Dedifferentiated amniotic fluid mesenchymal stem cell (primary cell): ENCODE results near the gene CFAP45.
A peak's percentile ranks its signal among the peaks of the same experiment; 100 is the strongest.

Experiments used
- DNase-seq: peaks from one replicate; pipeline ENCODE4 v3.0.0-alpha.2; 2016; ENCODE audit errors: extremely low spot score

Gene CFAP45

GRCh38 chr1:159936273-159936904 lies 36.4 kb upstream of the CFAP45 start:
- no peak for DNase-seq

DNA sequence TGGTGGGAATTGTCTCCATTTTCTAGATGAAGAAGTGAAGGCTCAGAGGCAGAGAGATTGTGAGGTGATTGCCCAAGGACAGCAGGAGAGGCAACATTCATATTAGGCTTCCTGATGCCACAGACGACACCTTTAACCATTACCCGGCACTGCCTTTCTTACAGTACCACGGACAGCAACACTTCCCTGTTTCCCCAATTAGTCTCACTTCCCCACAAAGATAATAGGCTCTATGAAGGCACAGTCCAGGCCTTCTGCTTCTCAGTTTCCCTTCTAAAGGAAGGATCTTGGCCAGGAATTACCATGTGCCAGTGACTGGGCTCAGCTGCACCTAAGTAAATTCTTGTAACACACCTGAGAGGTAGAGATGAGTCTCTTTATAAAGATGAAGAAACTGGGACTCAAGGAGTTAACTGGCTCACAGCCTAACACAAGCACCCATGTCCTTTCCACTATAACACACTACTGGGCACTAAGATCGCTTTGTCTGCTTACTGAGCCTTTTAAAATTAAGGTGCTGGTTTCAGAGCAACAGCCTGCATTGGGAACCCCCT lies 35.8 kb upstream of the CFAP45 start:
- no peak for DNase-seq

DNA sequence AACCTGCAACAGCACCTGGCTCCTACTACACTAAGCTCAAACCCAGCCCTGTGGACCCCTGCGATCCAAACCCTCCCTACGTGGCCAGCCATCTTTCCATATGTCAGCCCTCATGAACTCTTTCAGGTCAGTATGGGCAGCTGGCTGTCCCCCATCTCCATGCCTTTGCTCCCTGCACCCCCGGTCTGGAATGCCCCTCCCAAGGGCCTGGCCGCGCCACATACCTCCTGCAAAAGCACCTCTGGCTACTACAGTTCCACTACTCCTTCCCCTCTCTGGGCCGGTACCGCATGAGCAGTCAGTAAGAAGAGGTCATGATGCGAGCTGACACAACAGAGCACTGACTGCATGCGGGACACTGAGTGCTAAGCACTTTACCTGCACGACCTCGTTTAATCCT lies 35.3 kb upstream of the CFAP45 start:
- no peak for DNase-seq

GRCh38 chr1:159934136-159935039 lies 34.4 kb upstream of the CFAP45 start:
- DNase-seq, result no peak

GRCh38 chr1:159933347-159933746 lies 33.4 kb upstream of the CFAP45 start:
- DNase-seq, result no peak

- DNase-seq, result no peak
Measured at GRCh38 chr1:159932296-159933285, 32.6 kb upstream of the CFAP45 start.

DNA sequence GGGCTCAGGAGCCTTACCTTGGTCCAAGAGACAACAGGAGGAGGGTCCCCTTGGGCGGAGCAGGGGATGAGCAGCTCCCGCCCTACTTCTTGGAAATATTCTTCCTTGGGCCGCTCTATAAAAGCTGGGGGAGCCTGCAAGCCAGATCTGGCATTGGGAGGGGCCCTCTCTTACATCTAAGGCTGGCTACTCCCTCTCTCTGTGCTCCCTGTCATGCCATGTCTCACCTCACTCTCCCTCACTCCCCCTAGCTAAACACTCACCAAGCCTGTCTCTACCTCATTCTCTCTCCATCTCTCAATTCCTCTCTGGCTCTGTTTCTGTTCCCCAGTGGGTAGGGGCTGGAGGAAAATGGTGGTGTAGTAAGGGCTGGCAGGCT lies 31.8 kb upstream of the CFAP45 start:
- no peak for DNase-seq

DNA sequence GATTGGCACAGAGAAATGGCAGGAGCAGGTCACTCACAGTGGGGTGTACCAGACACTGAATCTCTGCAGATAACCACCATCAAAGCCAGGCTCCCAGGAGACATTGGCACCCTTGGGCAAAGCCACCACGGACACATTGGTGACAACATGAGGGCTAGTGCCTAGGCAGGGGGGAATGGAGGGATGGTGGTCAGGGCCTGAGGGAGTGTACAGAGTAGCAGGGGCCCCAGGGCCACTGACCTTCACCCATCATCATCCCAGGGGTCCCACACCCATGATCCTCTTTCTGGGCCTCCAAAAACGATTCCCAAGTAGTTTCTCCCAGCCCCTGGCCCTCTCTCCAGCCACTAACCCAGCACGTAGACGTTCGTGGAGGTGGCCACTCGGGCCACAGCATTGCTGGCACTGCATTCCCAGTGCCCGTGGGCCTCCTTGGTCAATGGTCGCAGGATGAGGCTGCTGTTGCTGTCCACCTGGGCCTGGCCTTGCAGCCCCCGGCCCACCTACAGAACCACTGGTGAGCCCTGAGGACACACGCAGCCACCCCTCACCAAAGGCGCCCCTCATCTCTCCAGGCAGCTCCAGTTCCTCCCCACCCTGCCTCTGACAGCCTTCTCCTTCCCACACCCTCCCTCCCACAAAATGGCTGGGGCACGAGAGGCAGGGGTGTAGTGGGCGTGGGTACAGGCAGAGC lies 31.3 kb upstream of the CFAP45 start:
- DNase-seq, result no peak

- no peak for DNase-seq
Measured at GRCh38 chr1:159930634-159931033, 30.7 kb upstream of the CFAP45 start.

- no peak for DNase-seq
Measured at GRCh38 chr1:159930216-159930615, 30.3 kb upstream of the CFAP45 start.

- DNase-seq, result no peak
Measured at GRCh38 chr1:159929155-159930051, 29.4 kb upstream of the CFAP45 start.

- no peak for DNase-seq
Measured at GRCh38 chr1:159928491-159929050, 28.6 kb upstream of the CFAP45 start.

DNA sequence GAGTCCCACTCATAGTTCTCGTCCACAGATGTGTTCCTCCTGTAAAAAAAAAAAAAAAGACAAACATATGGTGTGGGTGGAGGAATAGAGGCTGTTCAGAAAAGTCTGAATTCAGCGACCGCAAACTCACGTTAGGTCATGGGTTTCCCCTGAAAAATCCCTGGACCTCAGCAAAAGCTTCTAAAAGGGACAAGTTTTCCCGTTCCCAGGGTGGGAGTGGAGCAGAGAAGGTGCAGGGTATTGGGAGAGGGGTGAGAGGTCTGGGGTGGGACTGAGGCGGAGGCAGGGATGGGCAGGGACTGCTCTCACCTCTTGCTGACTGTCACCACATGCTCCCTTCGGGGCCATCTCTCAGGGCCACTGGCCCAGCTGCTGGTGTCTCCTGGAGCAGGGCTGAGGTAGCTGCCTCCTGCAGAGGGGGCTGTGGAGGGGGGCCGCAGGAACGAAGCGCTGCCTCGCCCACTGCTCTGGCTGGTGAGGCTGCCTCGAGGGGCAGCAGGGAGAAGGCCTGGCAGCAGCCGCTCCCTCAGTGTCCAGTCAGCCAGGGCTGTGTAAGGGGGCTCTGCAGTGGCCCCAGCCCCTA lies 28.0 kb upstream of the CFAP45 start:
- no peak for DNase-seq

GRCh38 chr1:159927211-159927848 lies 27.4 kb upstream of the CFAP45 start:
- no peak for DNase-seq

- no peak for DNase-seq
Measured at GRCh38 chr1:159925719-159926078, 25.7 kb upstream of the CFAP45 start.

DNA sequence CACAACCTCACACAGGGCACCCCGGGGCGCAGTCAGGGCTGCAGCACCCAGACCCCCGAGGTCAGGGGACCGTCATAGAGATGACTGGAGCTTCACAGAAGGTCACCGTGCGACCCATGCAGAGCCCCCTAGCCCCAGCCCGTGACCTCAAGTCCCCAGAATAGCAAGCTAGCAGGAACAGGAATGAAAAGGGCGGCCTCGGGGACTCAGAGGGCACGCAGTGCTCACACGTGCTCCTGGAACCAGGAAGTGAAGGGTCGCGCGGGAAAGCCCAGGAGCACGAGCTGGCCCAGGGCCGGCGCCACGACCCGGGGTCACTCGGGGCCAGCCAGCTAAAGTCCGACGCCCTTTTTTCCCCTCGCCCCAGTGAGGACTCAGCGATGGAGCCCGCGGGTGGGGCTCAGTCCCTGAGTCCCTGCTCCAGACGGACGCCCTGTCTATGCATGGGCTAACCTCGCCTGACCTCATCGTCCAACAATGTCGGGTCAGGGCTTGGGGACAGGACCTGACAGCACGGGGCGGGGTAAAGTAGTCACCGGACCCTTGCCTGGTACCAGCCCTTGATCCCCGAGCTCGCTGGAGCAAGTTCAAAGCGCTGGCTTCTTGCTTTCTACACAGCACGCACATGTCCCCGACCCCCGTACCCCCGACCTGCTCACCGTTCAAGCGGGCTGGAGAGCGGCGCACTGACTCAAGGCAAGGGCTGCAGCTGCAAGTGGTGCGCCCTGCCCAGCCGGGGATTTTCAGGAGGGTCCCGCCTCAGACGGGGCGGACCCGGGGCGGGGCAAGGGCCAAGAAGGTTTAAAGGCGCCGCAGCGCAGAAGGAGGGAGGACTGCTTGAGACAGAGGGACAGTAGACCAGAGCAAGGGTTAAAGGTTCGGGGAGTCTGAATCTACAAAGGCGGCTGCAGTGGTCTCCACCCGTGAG lies 25.1 kb upstream of the CFAP45 start, which contains the start of gene TAGLN2:
TSS of gene TAGLN2 (minus strand) at position 717 of the 928 bp plus-strand sequence. CDS start 4,998 bp downstream, outside the sequence.
- peak; percentile 68 for DNase-seq

DNA sequence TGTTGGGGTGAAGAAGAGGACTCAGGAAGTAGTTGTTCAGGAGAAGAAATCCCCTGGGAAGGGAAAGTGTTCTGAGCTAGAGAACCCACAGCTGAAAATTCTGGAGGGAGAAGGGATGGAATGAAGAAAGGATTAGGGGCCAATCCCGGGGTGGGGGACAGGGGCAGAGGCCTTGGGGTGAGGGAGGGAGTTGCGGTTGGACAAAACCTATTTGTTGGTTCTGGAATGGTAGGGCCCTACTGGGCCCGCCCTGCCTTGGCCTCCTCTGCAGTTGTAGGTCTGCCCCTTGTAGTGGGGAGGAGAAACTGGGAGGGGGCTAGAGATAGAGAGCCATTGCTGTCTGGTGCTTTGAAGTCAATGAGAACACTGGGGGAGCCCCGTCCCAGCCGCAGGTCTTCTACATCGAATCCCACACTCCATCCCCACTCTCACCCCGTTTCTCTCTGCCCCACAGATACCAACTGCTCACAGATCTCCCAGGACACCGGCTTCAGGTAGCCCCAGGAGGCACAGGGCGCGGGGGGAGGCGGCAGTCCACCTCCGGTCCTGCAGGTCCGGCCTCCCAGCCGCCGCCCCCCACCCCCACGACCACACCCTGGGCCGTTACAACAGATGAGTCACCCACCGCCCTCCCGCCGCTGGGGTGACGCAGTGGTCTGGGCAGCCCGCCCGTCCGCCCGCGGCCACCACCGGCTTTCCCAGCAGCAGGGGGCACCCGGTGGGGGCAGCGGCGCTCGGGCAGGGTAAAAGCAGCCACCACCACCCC lies 24.2 kb upstream of the CFAP45 start:
- DNase-seq, result peak; percentile 80
